BE2C (cell line): ENCODE results near the gene TTC6.

Experiments
- DNase-seq: peaks from one replicate; pipeline ENCODE4 v3.0.0-alpha.2; 2020
- H3K27me3 ChIP-seq: fragments of 250-450 bp; sonication (Bioruptor Pico); 2 replicates; pipeline ENCODE4 v1.5.1; 2020; ENCODE audit warnings: mild to moderate bottlenecking
- H3K36me3 ChIP-seq: fragments of 250-450 bp; sonication (Bioruptor Pico); 2 replicates; pipeline ENCODE4 v1.5.1; 2020; ENCODE audit warnings: mild to moderate bottlenecking
- H3K4me1 ChIP-seq: fragments of 250-450 bp; sonication (Bioruptor Pico); 2 replicates; pipeline ENCODE4 v1.5.1; 2020
- H3K4me3 ChIP-seq: 2 replicates; pipeline ENCODE4 v1.5.1; 2011; ENCODE audit warnings: low read depth, low read length
- H3K9me3 ChIP-seq: fragments of 250-450 bp; sonication (Bioruptor Pico); 2 replicates; pipeline ENCODE4 v1.5.1; 2020
- CTCF ChIP-seq: IDR thresholded peaks from 2 replicates; pipeline ENCODE4 v1.5.1; 2012; ENCODE audit warnings: mild to moderate bottlenecking, low read depth, low read length

Gene TTC6

GRCh38 chr14:37606678-37607077 is 11.2 kb downstream of the TTC6 start:
- no peaks in the 10 kb centered on the region for H3K4me1 ChIP-seq
- no peak overlapping the region for H3K4me3 ChIP-seq
- H3K36me3 ChIP-seq = no peaks in the 10 kb centered on the region
- no peaks in the 10 kb centered on the region for H3K9me3 ChIP-seq
- TF ChIP-seq CTCF = no peak
- no peak for DNase-seq
- peaks cover 49% of the 10 kb centered on the region for H3K27me3 ChIP-seq

- Histone ChIP-seq H3K4me1 (no peaks in the 10 kb centered on the region), H3K4me3 (no peak overlapping the region), H3K27me3 (peaks cover 35% of the 10 kb centered on the region), H3K9me3 (no peaks in the 10 kb centered on the region), H3K36me3 (no peaks in the 10 kb centered on the region)
- DNase-seq = no peak
- no peak for TF ChIP-seq CTCF
Observed at GRCh38 chr14:37608649-37609048, 13.2 kb downstream of the TTC6 start.

GRCh38 chr14:37610945-37611523 is 15.6 kb downstream of the TTC6 start:
- DNase-seq = no peak
- no peaks in the 10 kb centered on the region for H3K36me3 ChIP-seq
- H3K4me1 ChIP-seq = no peaks in the 10 kb centered on the region
- TF ChIP-seq CTCF = no peak
- H3K9me3 ChIP-seq = no peaks in the 10 kb centered on the region
- H3K27me3 ChIP-seq = peaks cover 20% of the 10 kb centered on the region
- no peak overlapping the region for H3K4me3 ChIP-seq

GRCh38 chr14:37615582-37616289 is 20.3 kb downstream of the TTC6 start:
- Histone ChIP-seq H3K9me3 (no peaks in the 10 kb centered on the region), H3K4me3 (no peak overlapping the region), H3K4me1 (no peaks in the 10 kb centered on the region), H3K36me3 (no peaks in the 10 kb centered on the region), H3K27me3 (peaks cover 15% of the 10 kb centered on the region)
- TF ChIP-seq CTCF = no peak
- no peak for DNase-seq

- 0 out of 2 replicates have a peak, but pooled peaks cover 5% of the 10 kb centered on the region for H3K27me3 ChIP-seq
- no peak for DNase-seq
- TF ChIP-seq CTCF = no peak
- H3K4me3 ChIP-seq = no peak overlapping the region
- H3K36me3 ChIP-seq = no peaks in the 10 kb centered on the region
- no peaks in the 10 kb centered on the region for H3K4me1 ChIP-seq
- no peaks in the 10 kb centered on the region for H3K9me3 ChIP-seq
Observed at GRCh38 chr14:37616853-37617252, 21.4 kb downstream of the TTC6 start.

- Histone ChIP-seq H3K27me3 (peaks cover 8% of the 10 kb centered on the region), H3K36me3 (no peaks in the 10 kb centered on the region), H3K9me3 (no peaks in the 10 kb centered on the region), H3K4me3 (no peak overlapping the region), H3K4me1 (no peaks in the 10 kb centered on the region)
- no peak for TF ChIP-seq CTCF
- DNase-seq = no peak
Observed at GRCh38 chr14:37617864-37618365, 22.5 kb downstream of the TTC6 start.
